HG02798 (cell line): ENCODE data around the gene TSHR.
"Not testable (repeated sequence)": the region's sequence is repeated elsewhere in the genome, so short reads cannot be mapped to it uniquely, and the experiment has no call there.

ENCODE experiments used
- ATAC-seq: cut with Tn5 transposase; IDR thresholded peaks from one replicate; pipeline ENCODE4 v1.9.1; 2021; ENCODE audit warnings: mild to moderate bottlenecking; ENCODE audit not compliant: unreplicated experiment, poor library complexity

The TSHR gene

GRCh38 chr14:80988192-80988591, 32.8 kb downstream of the TSHR start:
- ATAC-seq, result no peak

DNA sequence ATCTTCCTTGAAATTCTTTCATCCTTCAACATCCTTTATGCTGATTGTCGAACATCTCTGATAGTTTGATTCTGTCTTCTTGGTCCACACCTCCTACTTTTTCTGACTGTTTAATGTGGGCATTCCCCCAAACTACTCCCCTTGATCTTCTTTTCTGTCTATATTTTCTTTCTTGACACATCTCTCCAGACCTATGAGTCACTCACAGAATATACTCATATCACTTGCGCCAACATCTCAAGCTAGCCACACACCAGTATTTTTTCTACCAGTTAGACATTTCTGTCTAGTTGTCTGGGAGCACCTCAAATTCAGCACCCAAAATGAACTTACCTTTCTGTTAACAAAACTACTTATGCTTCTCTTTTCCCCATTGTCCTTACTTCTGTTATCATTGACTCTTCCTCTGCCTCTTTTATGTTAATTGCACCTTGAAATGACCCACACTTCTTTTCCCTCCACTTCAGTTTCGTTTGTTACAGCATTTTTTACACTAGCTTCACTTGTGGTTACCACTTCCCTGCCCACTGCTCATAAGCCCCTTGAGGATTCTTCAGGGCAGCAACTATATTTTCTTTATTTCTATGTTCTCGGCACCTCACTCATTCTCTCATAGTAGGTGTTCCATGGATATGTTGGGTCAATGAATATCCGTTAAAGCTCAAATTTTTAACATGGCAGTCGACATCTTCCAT, 33.5 kb downstream of the TSHR start:
- ATAC-seq, result peak; percentile 64

DNA sequence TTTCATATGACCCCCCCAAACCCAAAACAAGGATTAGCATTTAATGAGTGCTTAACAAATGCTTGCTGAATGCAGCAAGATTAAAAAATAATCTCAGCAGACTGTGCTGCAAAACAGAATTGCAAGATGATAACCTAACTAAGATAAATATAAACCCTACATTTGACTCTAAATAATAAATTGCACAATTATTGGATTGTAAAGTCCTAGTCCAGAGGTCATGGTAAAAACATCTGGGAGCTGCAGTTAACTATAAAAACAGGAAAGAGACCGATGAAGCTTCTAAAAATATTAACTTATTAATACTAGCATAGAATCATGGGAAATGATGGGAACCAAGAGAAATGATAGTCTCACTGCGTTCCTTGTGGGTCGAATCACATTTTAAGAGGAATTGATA, 37.2 kb downstream of the TSHR start:
- no peak for ATAC-seq

DNA sequence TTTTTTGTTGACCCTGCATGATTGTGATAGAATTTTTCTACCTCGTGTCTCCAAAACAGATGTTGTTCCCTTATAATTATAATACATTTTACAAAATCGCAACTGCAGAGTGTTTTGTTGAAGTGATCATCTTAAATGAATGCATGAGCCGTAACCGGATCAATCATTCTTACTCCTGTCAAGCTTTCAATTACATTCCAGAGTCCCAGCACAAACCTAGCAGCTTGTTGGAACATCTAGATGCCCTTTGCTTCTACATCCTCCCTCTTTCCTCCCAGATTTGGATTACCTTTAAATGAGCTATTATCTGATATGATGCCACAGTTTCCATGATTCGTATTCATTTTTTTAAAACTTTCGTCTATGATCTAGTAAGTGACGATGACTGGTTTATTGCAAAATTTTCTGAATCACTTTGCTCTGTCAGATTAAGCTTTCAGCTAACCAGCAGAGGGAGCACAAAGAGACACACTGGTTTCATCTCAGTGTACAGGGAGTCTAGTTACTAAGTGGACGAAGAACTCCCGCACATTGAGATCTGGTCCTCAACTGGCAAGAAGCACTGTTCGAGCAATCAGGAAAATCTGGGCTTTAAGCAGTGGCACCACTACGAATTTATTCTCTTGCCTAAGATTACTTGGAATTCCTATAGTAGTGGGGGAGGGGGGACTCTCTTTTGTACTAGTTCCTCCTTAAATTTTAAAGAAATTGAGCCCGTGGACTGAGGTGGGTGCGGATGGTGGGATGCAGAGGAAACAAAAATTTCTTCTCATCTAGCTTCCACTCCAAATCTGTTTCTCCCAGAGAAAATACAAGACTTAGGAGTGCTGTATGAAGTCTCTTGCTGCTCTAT, 40.9 kb downstream of the TSHR start:
- peak; percentile 84 for ATAC-seq

- ATAC-seq, result no peak
Measured at GRCh38 chr14:81001447-81001846, 46.0 kb downstream of the TSHR start.

DNA sequence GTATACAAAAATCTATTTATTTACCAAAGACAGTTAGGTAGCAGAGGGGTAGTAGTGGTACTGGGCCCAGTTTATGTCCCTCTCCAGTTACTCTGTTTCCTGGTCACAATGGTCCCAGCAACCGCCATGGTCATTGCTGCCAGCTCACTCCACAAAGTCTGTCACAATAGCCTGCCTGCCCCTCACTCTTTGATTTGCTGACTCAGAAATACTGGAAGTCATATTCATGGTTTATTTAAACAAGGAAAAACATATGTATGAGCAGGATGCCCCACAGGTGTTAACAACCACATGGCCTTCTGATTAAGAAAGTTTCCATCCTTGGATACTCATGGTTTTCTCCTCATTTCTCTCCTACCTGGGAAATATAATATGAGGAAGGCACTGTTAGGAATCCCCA, 49.2 kb downstream of the TSHR start:
- ATAC-seq, result no peak

DNA sequence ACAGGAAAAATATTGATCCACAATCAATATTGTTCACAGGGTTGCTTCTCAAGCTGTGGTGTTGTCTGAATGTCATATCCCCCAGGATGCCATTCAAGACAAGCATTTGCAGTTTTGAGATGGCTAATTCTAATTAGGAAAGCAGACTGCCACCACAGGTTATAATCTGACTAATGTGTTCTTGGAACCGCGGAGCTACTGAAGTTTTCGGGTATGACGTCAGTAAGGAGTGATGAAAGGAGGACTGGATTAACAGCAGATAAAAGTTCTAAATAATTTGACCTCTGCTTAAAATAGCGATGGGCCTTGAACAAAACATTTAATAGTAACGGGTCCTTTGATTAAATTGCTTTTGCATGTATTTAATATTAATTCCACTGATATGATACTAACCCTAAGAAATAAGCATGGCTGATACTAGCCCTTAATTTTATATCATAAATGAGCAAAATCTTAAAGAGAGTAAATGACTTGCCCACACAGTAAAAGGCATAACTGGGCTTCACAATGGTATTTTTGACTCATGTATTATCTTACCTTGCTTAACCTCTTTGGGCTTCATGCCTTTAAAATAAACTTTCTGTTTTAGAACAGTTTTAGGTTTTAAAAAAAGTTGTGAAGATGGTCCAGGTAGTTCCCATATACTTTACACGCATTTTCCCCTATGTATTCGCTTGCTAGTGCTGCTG, 50.3 kb downstream of the TSHR start:
- no peak for ATAC-seq

DNA sequence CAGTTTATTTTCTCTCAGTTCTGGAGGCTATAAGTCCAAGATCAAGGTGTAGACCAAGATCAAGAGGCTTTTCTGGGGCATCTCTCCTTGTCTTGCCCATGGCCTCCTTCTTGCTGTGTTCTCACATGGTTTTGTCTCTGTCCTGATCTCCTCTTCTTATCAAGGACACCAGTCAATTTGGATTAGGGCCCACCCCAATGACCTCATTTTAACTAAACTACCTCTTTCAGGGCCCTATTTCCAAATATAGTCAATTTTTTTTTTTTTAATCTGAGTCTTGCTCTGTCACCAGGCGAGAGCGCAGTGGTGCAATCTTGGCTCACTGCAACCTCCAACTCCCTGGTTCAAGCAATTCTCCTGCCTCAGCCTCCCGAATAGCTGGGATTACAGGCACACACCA, 50.8 kb downstream of the TSHR start:
- no peak for ATAC-seq

- no peak for ATAC-seq
Measured at GRCh38 chr14:81007131-81007530, 51.7 kb downstream of the TSHR start.

DNA sequence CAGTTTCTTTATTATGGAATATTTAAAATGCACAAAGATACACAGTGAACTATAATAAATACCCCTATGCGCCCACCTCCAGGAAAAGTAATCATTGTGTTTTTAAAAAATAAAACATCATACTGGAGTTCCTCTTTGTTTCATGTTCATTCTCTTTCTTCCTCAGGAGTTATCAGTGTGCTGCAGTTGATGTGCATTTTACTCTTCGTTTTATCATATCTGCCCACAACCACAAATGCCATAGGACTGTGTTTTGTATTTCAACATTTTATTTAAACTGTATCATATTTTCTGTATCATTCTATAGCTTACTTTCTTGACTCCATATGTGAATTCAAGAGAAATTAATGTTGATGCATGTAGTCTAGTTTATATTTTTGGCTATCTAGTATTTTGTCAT, 53.9 kb downstream of the TSHR start:
- ATAC-seq, result no peak

DNA sequence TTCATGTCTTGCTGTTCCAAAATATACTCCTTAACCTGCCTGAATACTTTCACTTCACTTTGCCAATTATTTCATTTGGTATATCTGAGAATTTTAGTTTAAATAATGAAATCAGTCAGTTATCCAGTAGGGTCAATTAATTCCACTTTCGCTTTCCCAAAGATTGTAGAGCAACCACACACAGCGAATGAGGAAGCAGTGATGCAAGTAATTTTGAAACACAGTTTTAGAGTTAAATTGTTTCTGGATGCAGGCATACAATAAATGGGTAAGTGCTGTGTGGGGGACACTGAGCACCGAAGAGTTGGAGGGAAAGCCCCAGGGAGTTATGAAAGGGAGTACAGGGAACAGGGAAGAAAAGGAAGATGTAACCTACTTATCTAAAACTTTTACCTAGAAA, 62.8 kb downstream of the TSHR start:
- no peak for ATAC-seq

DNA sequence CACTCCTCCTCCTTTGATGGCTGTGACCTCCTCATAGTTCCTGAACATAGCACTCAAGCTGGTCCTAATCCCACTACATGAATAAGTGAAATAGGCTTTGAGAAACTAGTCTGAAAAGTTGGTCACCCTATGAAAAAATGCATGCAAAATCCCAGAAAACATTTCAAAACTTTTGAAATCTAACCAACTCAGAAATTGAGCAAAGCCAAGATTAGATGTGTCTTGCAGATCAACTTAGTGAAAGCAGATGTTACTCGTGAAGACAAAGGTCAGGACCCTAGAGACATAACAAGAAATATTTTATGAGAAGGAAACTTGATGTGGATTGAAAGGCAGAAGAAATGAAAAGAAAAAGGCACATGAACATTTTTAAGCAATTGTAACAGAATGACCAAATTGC, 63.3 kb downstream of the TSHR start:
- ATAC-seq, result no peak

- not testable (repeated sequence) for ATAC-seq
Measured at GRCh38 chr14:81019113-81019512, 63.7 kb downstream of the TSHR start.

- ATAC-seq, result no peak
Measured at GRCh38 chr14:81023095-81023710, 67.8 kb downstream of the TSHR start.

DNA sequence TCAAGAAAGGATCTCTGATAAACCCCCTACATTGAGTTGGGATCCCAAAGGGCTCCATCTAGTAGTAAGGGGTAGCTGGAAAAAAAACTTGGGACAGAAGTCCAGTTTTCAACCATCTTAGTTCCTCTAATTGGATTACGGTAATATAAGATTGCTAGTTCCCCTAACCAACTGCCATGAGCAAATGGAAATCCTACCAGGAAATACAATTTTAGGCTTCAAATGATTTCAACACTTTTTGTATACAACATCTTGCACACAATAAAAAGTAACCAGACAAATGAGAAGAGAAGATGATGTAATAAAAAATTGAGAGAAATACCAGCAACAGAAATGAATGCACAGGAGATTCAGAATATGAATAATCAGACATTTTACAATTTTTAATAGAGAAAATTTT, 73.0 kb downstream of the TSHR start:
- no peak for ATAC-seq

DNA sequence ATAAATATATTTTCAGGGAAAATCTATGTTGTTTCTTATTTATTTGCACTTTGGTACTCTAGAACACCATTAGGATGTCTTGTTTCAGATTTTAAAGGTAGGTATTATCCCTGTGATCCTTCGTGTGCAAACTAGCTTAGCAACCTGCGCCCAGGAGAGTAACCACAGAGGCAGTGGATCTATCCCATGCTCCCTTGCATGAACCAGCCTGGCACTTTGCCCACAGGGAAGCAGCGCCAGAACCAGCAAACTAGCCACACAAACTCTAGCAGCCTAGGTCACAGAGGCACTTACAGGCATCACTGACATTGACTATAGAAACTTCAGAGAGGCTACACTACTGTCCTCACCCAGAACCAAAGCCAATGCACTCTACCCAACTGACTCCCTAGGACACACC, 76.1 kb downstream of the TSHR start:
- no peak for ATAC-seq

GRCh38 chr14:81033698-81034240, 78.3 kb downstream of the TSHR start:
- ATAC-seq, result no peak

GRCh38 chr14:81042438-81042837, 87.0 kb downstream of the TSHR start:
- ATAC-seq, result no peak

- no peak for ATAC-seq
Measured at GRCh38 chr14:81051547-81051946, 96.1 kb downstream of the TSHR start.

- not testable (repeated sequence) for ATAC-seq
Measured at GRCh38 chr14:81054057-81054456, 98.6 kb downstream of the TSHR start.

DNA sequence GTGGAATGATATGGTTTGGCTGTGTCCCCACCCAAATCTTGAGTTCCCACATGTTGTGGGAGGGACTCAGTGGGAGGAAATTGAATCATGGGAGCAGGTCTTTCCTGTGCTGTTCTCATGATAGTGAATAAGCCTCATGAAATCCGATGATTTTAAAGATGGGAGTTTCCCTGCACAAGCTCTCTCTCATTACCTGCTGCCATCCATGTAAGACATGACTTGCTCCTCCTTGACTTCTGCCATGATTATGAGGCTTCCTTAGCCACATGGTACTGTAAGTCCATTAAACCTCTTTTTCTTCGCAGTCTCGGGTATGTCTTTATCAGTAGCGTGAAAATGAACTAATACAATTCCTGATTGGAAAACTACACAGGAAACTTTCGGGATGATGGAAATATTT, 100.5 kb downstream of the TSHR start:
- ATAC-seq, result no peak
